Ramos (cell line): ENCODE measurements around the gene FOXP1.

ENCODE experiments used
- in situ Hi-C: fragments of 300-500 bp; cut with MboI; formaldehyde crosslinking; loops from one replicate; pipeline ENCODE4 v1.14.3; 2022; ENCODE audit warnings: low sequenced_read_pairs; ENCODE audit not compliant: unreplicated experiment

The FOXP1 gene

GRCh38 chr3:71152039-71152891 lies 431.3 kb downstream of the FOXP1 start:
- in situ Hi-C loops: no loop called here

GRCh38 chr3:71149959-71150954 lies 433.3 kb downstream of the FOXP1 start:
- in situ Hi-C loops: no loop called here

- in situ Hi-C loops: no loop called here
Observed at GRCh38 chr3:71148455-71149060, 435.0 kb downstream of the FOXP1 start.

GRCh38 chr3:71146673-71147072 lies 436.9 kb downstream of the FOXP1 start:
- in situ Hi-C loops: no loop called here

- in situ Hi-C loops: no loop called here
Observed at GRCh38 chr3:71145954-71146353, 437.6 kb downstream of the FOXP1 start.

- in situ Hi-C loops: no loop called here
Observed at GRCh38 chr3:71144525-71145253, 438.8 kb downstream of the FOXP1 start.

GRCh38 chr3:71143493-71143892 lies 440.0 kb downstream of the FOXP1 start:
- in situ Hi-C loops: no loop called here

GRCh38 chr3:71142441-71143161 lies 440.9 kb downstream of the FOXP1 start:
- in situ Hi-C loops: no loop called here

GRCh38 chr3:71140477-71140876 lies 443.1 kb downstream of the FOXP1 start:
- in situ Hi-C loops: no loop called here

- in situ Hi-C loops: no loop called here
Observed at GRCh38 chr3:71139496-71139895, 444.0 kb downstream of the FOXP1 start.

- in situ Hi-C loops: no loop called here
Observed at GRCh38 chr3:71138410-71138809, 445.1 kb downstream of the FOXP1 start.

GRCh38 chr3:71136276-71136675 lies 447.3 kb downstream of the FOXP1 start:
- in situ Hi-C loops: no loop called here

GRCh38 chr3:71135373-71136088 lies 448.0 kb downstream of the FOXP1 start:
- in situ Hi-C loops: no loop called here

- in situ Hi-C loops: no loop called here
Observed at GRCh38 chr3:71134521-71134920, 449.0 kb downstream of the FOXP1 start.

GRCh38 chr3:71133865-71134264 lies 449.7 kb downstream of the FOXP1 start:
- in situ Hi-C loops: no loop called here

- in situ Hi-C loops: no loop called here
Observed at GRCh38 chr3:71132995-71133730, 450.4 kb downstream of the FOXP1 start.

GRCh38 chr3:71131375-71132314 lies 451.9 kb downstream of the FOXP1 start:
- in situ Hi-C loops: no loop called here
